CD4-positive, alpha-beta T cell treated with Interleukin-6 at 100 ng/mL for 8 hours (primary cell): ENCODE results near the gene RABL2A.
"Not testable (repeated sequence)": the region's sequence is repeated elsewhere in the genome, so short reads cannot be mapped to it uniquely, and the experiment has no call there.

Experiments used
- DNase-seq: peaks from one replicate; pipeline ENCODE4 v3.0.0-alpha.2; 2020; ENCODE audit warnings: mixed read lengths, low spot score

RABL2A gene

DNA sequence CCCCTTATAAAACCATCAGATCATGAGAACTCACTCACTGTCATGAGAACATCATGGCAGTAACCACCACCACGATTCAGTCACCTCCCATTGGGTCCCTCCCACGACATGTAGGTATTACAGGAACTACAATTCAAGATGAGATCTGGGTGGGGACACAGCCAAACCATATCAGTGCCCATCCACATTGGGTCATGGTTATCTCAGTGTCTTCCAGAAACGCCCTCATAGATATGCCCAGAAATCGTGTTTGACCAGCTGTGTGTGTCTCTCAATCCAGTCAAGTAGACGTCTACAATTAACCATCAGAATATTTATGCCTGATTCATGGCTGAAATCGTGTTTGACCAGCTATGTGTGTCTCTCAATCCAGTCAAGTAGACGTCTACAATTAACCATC lies 17.2 kb upstream of the RABL2A start:
- not testable (repeated sequence) for DNase-seq

DNA sequence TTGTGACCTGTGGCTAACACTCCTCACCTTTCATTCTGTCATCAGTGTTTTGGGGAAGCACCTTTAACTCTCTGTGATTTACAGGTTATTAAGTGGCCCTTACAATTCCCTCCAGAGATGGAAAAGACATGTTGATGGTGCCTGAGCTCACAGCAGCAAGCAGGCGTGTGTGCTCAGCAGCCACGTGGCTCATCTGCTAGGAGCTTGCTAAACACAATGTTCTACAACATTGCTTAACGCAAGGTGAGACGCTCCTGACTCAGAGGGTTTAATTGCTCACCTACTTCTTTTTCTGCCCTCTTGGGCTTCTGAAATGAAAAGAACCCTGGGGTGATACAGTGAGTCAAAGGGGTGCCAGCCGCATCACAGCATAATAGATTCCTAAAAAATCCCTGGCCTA lies 6.1 kb upstream of the RABL2A start:
- DNase-seq = not testable (repeated sequence)

DNA sequence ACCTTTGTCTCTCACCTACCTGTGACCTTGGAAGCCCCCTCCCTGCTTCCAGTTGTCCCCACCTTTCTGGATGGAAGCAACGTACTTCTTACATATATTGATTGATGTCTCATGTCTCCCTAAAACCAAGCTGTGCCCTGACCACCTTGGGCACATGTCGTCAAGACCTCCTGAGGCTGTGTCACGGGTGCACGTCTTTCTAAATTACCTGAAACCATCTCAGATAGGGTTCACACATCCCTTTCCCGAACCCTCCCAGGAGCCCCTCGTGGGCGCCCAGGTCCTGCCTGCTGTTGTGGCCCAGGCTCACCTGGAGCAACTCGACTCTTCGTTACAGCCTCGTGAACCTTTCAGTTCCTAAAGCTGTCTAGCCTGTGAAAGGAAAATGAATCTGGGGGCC lies 1.2 kb upstream of the RABL2A start:
- not testable (repeated sequence) for DNase-seq

DNA sequence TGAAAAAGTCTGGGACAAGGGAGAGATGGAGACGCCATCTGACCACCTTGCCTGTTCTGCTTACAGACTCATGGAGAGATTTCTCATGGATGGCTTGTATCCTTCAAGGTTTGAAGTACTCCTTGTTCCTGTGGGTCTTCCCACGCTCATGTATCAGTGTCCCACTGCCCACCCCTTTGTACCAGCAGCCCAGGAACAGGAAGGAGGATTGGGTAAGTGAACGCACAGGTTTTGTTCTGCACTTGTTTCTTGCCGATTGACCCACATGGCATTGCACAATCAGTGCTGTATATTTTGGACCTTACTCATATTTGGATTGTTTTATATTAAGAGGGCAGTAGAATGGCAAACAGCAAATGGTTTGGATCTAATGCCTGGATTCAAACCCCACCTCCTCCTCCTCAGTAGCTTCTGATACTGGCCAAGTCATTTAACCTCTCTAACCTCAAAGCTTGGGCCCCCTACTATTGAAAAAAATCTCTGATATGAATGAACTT lies 5.8 kb downstream of the RABL2A start:
- DNase-seq = not testable (repeated sequence)

DNA sequence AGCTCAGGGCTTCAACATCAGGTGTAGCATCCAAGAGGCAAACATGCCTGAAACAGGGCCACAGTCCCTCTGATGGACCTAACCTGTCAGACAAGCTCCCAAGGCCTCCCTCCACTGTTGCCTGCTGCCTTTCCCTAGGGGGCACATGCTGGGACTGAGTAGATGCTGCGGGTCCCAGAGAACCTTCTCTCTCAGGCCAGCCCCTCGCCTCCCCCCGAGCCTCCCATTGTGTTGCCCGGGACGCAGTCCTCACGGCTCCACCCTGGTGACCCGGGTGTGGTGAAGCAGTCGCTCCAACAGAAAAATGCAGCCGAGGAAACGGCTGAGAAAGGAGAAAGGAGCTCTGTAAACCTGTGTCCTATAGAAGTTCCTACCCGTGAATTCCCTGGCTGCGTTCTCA lies 8.3 kb downstream of the RABL2A start:
- not testable (repeated sequence) for DNase-seq

DNA sequence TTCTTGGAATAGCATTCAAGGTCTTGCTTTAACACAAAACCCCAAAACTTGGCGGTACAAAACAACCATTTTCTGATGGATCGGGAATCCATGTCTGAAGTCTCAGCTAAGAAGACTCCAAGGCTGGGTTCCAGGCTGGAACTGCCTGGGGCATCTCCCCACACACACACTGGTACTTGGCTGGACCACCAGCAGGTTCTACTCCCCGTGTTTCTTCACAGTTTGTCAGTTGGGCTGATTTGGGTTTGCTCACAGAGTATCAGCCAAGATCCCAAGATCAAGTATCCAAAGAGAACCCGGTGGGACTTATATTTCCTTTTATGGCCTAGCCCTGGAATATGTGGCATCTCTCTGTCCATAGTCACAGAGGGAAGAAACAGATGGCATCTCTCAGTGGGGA lies 9.2 kb downstream of the RABL2A start:
- DNase-seq = not testable (repeated sequence)

- not testable (repeated sequence) for DNase-seq
Measured at GRCh38 chr2:113638084-113638483, 11.0 kb downstream of the RABL2A start.

- DNase-seq = not testable (repeated sequence)
Measured at GRCh38 chr2:113646217-113646616, 19.2 kb downstream of the RABL2A start.

GRCh38 chr2:113650834-113651815 lies 24.1 kb downstream of the RABL2A start:
- DNase-seq = not testable (repeated sequence)

DNA sequence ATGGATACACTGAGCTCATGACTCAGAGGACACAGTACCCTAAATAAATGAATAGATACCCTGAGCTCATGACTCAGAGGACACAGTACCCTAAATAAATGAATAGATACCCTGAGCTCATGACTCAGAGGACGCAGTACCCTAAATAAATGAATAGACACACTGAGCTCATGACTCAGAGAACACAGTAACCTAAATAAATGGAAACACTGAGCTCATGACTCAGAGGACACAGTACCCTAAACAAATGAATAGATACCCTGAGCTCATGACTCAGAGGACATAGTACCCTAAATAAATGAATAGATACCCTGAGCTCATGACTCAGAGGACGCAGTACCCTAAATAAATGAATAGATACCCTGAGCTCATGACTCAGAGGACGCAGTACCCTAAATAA lies 25.5 kb downstream of the RABL2A start:
- not testable (repeated sequence) for DNase-seq

DNA sequence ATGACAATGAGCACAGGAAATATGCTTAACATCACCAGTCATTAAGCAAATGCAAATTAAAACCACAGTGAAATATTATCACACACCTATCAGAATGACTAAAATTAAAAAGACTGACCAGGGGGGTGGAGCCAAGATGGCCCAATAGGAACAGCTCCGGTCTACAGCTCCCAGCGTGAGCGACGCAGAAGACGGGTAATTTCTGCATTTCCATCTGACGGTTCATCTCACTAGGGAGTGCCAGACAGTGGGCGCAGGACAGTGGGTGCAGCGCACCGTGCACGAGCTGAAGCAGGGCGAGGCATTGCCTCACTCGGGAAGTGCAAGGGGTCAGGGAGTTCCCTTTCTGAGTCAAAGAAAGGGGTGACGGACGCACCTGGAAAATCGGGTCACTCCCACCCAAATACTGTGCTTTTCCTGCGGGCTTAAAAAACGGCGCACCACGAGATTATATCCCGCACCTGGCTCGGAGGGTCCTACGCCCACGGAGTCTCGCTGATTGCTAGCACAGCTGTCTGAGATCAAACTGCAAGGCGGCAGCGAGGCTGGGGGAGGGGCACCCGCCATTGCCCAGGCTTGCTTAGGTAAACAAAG lies 29.1 kb downstream of the RABL2A start:
- DNase-seq = not testable (repeated sequence)

- DNase-seq = not testable (repeated sequence)
Measured at GRCh38 chr2:113657735-113658134, 30.7 kb downstream of the RABL2A start.

GRCh38 chr2:113663285-113664060 lies 36.4 kb downstream of the RABL2A start:
- DNase-seq = not testable (repeated sequence)

- not testable (repeated sequence) for DNase-seq
Measured at GRCh38 chr2:113664761-113665533, 37.9 kb downstream of the RABL2A start.

DNA sequence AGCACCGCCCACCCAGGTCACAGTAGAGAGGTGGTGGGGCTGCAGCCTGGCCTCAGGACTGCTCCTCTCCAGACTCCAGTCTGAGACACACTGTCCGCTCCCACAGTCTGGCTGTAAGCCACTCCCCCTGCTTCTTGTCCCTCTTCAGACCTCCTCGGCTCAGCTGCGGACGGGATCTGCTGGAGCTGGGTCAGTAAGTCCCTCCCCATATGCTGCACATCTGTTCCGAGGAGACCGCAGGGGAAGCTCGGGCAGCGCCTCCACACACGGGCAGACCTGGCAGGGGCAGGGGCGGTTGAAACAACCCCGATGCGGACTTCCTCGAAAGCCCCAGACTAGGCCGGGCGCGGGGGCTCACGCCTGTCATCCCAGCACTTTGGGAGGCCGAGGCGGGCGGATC lies 41.9 kb downstream of the RABL2A start:
- not testable (repeated sequence) for DNase-seq

- no peak for DNase-seq
Measured at GRCh38 chr2:113672326-113672932, 45.4 kb downstream of the RABL2A start.

DNA sequence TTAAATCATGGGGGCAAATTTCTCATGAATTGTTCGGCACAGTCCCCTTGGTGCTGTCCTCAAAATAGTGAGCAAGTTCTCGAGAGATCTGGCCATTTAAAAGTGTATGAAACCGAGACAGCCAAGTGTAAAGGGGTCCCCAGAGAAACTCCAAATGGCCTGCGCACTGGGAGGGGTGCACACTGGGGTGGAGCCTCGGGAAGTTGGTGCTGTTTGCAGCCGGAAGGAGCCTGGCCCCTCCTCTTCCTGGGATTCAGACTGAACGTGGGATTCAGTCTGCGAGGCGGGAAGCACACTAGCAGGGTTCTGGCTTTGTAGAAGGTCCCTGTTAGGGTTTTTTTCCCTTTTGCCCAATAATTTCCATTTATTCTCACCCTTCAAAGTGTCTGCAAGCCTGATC lies 48.8 kb downstream of the RABL2A start:
- no peak for DNase-seq

GRCh38 chr2:113676623-113677266 lies 49.7 kb downstream of the RABL2A start:
- no peak for DNase-seq

DNA sequence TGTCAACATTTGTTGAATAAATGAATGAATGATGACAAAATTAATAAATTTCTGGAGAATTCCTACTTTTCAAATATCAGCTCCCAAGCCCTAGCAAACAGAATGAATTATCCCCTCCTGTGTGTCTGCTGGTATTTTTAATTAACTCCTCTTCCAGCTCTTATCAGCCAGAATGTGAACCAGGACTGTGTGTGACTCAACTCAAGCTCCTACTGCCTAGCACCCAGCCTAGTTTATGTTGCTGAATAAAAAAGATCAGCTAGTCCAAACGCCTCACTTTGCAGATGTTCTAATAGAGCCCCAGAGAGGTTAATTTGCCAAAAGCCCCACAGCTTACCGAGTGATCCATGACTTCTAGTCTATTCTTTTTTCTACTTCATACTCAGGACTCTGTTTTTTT lies 50.3 kb downstream of the RABL2A start:
- no peak for DNase-seq

GRCh38 chr2:113679457-113679856 lies 52.4 kb downstream of the RABL2A start:
- no peak for DNase-seq
